Activated CD4-positive, alpha-beta T cell treated with anti-CD3 and anti-CD28 coated beads, Interleukin-2, amount 10 ng/mL, durations not matched to agents 24 days and 14 days (primary cell): ENCODE measurements around the gene PRND. TPM values are rescaled to one million over a fixed set of nuclear protein-coding genes. Genes with fewer than 3 reads are reported as not detected.
A peak's percentile ranks its signal among the peaks of the same experiment; 100 is the strongest.
"Not testable (repeated sequence)": the region's sequence is repeated elsewhere in the genome, so short reads cannot be mapped to it uniquely, and the experiment has no call there.

ENCODE experiments used
- DNase-seq: peaks from one replicate; pipeline ENCODE4 v3.0.0; 2022
- H3K27ac Mint-ChIP-seq: one replicate; pipeline ENCODE4 v1.8.0; 2022; ENCODE audit warnings: mild to moderate bottlenecking, mixed read lengths
- H3K27me3 Mint-ChIP-seq: one replicate; pipeline ENCODE4 v1.8.0; 2022; ENCODE audit warnings: mixed read lengths
- H3K36me3 Mint-ChIP-seq: one replicate; pipeline ENCODE4 v1.8.0; 2022; ENCODE audit warnings: low read depth, mild to moderate bottlenecking, mixed read lengths
- H3K4me1 Mint-ChIP-seq: one replicate; pipeline ENCODE4 v1.8.0; 2021; ENCODE audit warnings: mixed read lengths
- H3K4me3 Mint-ChIP-seq: one replicate; pipeline ENCODE4 v1.8.0; 2022; ENCODE audit warnings: mild to moderate bottlenecking, moderate library complexity, mixed read lengths
- H3K9me3 Mint-ChIP-seq: one replicate; pipeline ENCODE4 v1.8.0; 2021; ENCODE audit warnings: mixed read lengths
- intact Hi-C: fragments of 100-400 bp; cut with micrococcal nuclease; formaldehyde crosslinking; loops from one replicate; pipeline ENCODE4 v1.15.1; 2023
- total RNA-seq: library from RNA; stranded (reverse); gene quantifications from 2 replicates; pipeline ENCODE4 v1.2.3, GENCODE V29; 2022

Gene PRND
- total RNA-seq, 1 donor from 2014 or later: not detected

- no peak overlapping the region for H3K4me3 Mint-ChIP-seq
- no peak for DNase-seq
- intact Hi-C loops: no loop called here
- H3K27ac Mint-ChIP-seq: no peak overlapping the region
- H3K4me1 Mint-ChIP-seq: peaks cover 5% of the 10 kb centered on the region
- peaks cover 10% of the 10 kb centered on the region for H3K27me3 Mint-ChIP-seq
- no peaks in the 10 kb centered on the region for H3K36me3 Mint-ChIP-seq
- no peaks in the 10 kb centered on the region for H3K9me3 Mint-ChIP-seq
Observed at GRCh38 chr20:4717816-4718570, 3.7 kb upstream of the PRND start.

GRCh38 chr20:4719190-4719589 is 2.5 kb upstream of the PRND start:
- Mint-ChIP-seq H3K36me3 (no peaks in the 10 kb centered on the region), H3K9me3 (no peaks in the 10 kb centered on the region), H3K4me1 (peaks cover 5% of the 10 kb centered on the region), H3K27me3 (peaks cover 8% of the 10 kb centered on the region), H3K27ac (no peak overlapping the region), H3K4me3 (no peak overlapping the region)
- intact Hi-C loops: no loop called here
- no peak for DNase-seq

- H3K9me3 Mint-ChIP-seq: no peaks in the 10 kb centered on the region
- H3K4me1 Mint-ChIP-seq: peaks cover 5% of the 10 kb centered on the region
- H3K36me3 Mint-ChIP-seq: no peaks in the 10 kb centered on the region
- DNase-seq: peak; percentile 93
- H3K4me3 Mint-ChIP-seq: no peak overlapping the region
- peaks cover 6% of the 10 kb centered on the region for H3K27me3 Mint-ChIP-seq
- intact Hi-C loops: loop anchor here (1.0 kb wide), 1 partner anchor 113 kb away; no protein-coding TSS in a partner anchor
- H3K27ac Mint-ChIP-seq: no peak overlapping the region
Observed at GRCh38 chr20:4720041-4720976, 1.4 kb upstream of the PRND start.

- Mint-ChIP-seq H3K27me3 (peaks cover 4% of the 10 kb centered on the region), H3K36me3 (no peaks in the 10 kb centered on the region), H3K4me1 (peaks cover 5% of the 10 kb centered on the region), H3K9me3 (no peaks in the 10 kb centered on the region), H3K27ac (no peak overlapping the region), H3K4me3 (no peak overlapping the region)
- intact Hi-C loops: loop anchor here (1.0 kb wide), 1 partner anchor 114 kb away; no protein-coding TSS in a partner anchor
- DNase-seq: no peak
Observed at GRCh38 chr20:4720977-4721349, 746 bp upstream of the PRND start.

GRCh38 chr20:4722571-4722970 is 862 bp downstream of the PRND start:
- no peak overlapping the region for H3K27ac Mint-ChIP-seq
- no peaks in the 10 kb centered on the region for H3K9me3 Mint-ChIP-seq
- peaks cover 13% of the 10 kb centered on the region for H3K4me1 Mint-ChIP-seq
- H3K4me3 Mint-ChIP-seq: no peak overlapping the region
- intact Hi-C loops: no loop called here
- H3K36me3 Mint-ChIP-seq: no peaks in the 10 kb centered on the region
- peaks cover 2% of the 10 kb centered on the region for H3K27me3 Mint-ChIP-seq
- no peak for DNase-seq

- no peak for DNase-seq
- no peak overlapping the region for H3K27ac Mint-ChIP-seq
- no peaks in the 10 kb centered on the region for H3K36me3 Mint-ChIP-seq
- intact Hi-C loops: no loop called here
- peaks cover 2% of the 10 kb centered on the region for H3K27me3 Mint-ChIP-seq
- H3K9me3 Mint-ChIP-seq: no peaks in the 10 kb centered on the region
- peaks cover 13% of the 10 kb centered on the region for H3K4me1 Mint-ChIP-seq
- H3K4me3 Mint-ChIP-seq: no peak overlapping the region
Observed at GRCh38 chr20:4722993-4723392, 1.3 kb downstream of the PRND start.

GRCh38 chr20:4723553-4723952 is 1.8 kb downstream of the PRND start:
- H3K27me3 Mint-ChIP-seq, H3K9me3 Mint-ChIP-seq, H3K4me3 Mint-ChIP-seq, H3K36me3 Mint-ChIP-seq, intact Hi-C loops, H3K27ac Mint-ChIP-seq, DNase-seq: not testable (repeated sequence)
- peaks cover 13% of the 10 kb centered on the region for H3K4me1 Mint-ChIP-seq

GRCh38 chr20:4724459-4725262 is 3.0 kb downstream of the PRND start:
- peaks cover 13% of the 10 kb centered on the region for H3K4me1 Mint-ChIP-seq
- DNase-seq: no peak
- no peak overlapping the region for H3K27ac Mint-ChIP-seq
- H3K36me3 Mint-ChIP-seq: no peaks in the 10 kb centered on the region
- intact Hi-C loops: no loop called here
- H3K27me3 Mint-ChIP-seq: peaks cover 2% of the 10 kb centered on the region
- H3K9me3 Mint-ChIP-seq: no peaks in the 10 kb centered on the region
- H3K4me3 Mint-ChIP-seq: no peak overlapping the region

- Mint-ChIP-seq H3K9me3 (no peaks in the 10 kb centered on the region), H3K4me1 (peaks cover 13% of the 10 kb centered on the region), H3K27me3 (peaks cover 2% of the 10 kb centered on the region), H3K36me3 (no peaks in the 10 kb centered on the region), H3K27ac (no peak overlapping the region), H3K4me3 (no peak overlapping the region)
- DNase-seq: no peak
- intact Hi-C loops: no loop called here
Observed at GRCh38 chr20:4725263-4725550, 3.5 kb downstream of the PRND start.

- Mint-ChIP-seq H3K4me1 (peaks cover 8% of the 10 kb centered on the region), H3K4me3 (peak overlapping the region; percentile 39)
- intact Hi-C loops: no loop called here
Observed at GRCh38 chr20:4726710-4727397, 5.1 kb downstream of the PRND start.

GRCh38 chr20:4728120-4728760 is 6.5 kb downstream of the PRND start:
- DNase-seq: no peak
- Mint-ChIP-seq H3K27ac (no peak overlapping the region), H3K4me3 (no peak overlapping the region), H3K36me3 (no peaks in the 10 kb centered on the region), H3K4me1 (peaks cover 8% of the 10 kb centered on the region), H3K9me3 (no peaks in the 10 kb centered on the region), H3K27me3 (peaks cover 12% of the 10 kb centered on the region)
- intact Hi-C loops: no loop called here

More at GRCh38 chr20:4726710-4727397, 5.1 kb downstream of the PRND start:
- Mint-ChIP-seq H3K9me3 (no peaks in the 10 kb centered on the region), H3K36me3 (no peaks in the 10 kb centered on the region), H3K27ac (no peak overlapping the region), H3K27me3 (peaks cover 4% of the 10 kb centered on the region)
- DNase-seq: peak; percentile 81

- Mint-ChIP-seq H3K9me3 (no peaks in the 10 kb centered on the region), H3K4me3 (no peak overlapping the region), H3K27ac (no peak overlapping the region), H3K27me3 (peaks cover 18% of the 10 kb centered on the region), H3K36me3 (no peaks in the 10 kb centered on the region), H3K4me1 (peaks cover 8% of the 10 kb centered on the region)
- intact Hi-C loops: no loop called here
- DNase-seq: no peak
Observed at GRCh38 chr20:4729265-4729664, 7.6 kb downstream of the PRND start.

- intact Hi-C loops: no loop called here
- Mint-ChIP-seq H3K27ac (no peak overlapping the region), H3K9me3 (no peaks in the 10 kb centered on the region), H3K4me3 (no peak overlapping the region), H3K36me3 (no peaks in the 10 kb centered on the region), H3K27me3 (peaks cover 19% of the 10 kb centered on the region), H3K4me1 (peaks cover 8% of the 10 kb centered on the region)
- DNase-seq: no peak
Observed at GRCh38 chr20:4730780-4731179, 9.1 kb downstream of the PRND start.
